Activated CD8-positive, alpha-beta memory T cell treated with anti-CD3 and anti-CD28 coated beads, Interleukin-2, amount 50 U/mL, for 4 hours (primary cell): Measurements from ENCODE around the gene CSRP1.
"Not testable (repeated sequence)": the region's sequence is repeated elsewhere in the genome, so short reads cannot be mapped to it uniquely, and the experiment has no call there.

Source experiments
- DNase-seq: peaks from one replicate; pipeline ENCODE4 v3.0.0-alpha.2; 2020

Gene CSRP1

DNA sequence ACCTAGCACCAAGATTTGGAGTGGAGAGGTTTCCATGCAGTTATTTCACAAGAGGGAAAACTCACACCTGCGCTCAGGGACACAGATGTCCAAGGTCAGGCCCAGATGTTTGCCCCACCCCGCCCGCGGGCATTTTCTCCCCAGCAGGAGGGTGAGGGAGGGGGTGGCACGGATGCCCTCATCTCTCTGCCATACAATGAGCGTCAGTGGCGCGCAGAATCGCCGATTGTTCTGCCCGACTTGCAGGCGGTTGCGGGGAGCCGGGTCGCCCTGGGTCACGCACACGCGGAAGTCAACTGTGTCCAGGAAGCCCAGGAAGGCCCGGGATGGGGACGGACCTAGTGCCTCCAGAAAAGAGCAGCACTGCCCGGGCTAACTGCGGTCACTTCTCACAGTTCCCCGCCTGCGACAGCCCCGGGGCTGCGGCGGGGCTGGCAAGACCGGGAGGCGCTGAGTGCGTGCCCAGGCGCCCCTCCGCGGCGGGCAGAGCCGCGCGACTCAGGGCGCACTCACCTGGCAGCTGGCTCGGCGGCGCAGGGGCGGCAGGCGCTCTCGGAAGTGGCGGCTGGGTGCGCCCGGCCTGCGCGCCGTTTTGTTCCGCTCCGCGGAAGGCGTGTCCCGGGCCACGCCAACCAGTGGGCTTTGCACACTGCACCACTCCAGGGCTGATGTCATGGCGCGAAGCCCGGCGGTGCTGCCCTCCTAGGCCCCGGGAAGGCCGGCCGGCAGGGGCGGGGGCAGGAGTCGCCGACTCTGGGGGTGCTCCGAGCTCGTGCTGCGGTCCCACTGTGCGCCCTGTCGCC lies at the start of gene CSRP1:
TSS of gene CSRP1 (minus strand) at position 567 of the 803 bp plus-strand sequence. CDS start 10,820 bp downstream, outside the sequence.
- DNase-seq, result peak; percentile 82

DNA sequence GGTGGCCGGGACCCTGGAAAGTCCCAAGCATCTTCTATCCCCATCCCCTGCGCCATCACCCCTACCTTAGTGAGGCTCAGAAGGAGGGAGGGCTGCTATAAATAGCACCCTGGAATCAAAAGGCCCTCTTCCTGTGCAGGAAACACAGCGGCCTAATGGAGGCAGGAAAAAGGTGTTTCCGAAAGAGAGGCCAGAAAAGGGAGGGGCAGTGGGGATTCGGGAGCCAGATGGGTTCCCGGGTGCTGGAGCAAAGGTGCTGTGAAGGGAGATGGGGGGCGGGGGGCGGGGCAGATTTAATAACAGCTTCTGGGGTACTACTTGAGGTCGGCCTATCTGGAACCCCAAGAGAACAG lies 48.6 kb upstream of the CSRP1 start:
- DNase-seq, result no peak

DNA sequence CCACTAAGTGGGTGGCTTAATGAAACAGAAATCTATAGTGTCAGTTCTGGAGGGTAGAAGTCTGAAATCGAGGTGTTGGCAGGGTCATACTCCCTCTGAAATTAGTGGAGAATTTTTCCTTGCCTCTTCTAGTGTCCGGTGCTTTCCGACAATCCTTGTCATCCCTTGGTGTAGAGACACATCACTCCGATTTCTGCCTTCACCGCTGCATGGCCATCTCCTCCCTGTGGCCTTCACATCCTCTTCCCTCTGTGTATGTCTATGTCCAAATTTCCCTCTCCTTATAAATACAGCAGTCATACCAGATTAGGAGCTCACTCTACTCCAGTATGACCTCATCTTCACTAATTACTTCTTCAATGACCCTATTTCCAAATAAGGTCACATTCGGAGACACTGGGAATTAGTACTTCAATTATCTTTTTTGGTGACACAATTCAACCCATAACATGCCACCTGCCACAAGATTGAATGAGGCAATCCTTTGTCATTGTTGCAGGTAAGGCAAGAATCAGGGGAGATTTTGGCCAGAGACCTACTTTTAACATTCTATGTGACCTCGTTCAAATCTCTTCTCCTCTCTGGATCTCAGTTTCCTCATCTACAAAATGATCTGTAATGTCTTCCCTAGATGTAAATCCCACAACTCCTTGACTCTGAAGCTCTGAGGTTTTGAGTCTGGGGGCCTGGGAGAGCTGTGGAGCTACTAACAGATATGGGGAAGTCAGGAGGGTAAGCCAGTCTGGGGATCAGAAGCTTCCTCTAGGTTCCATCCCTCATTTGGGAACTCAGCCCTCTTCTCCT lies 48.1 kb upstream of the CSRP1 start:
- no peak for DNase-seq

DNA sequence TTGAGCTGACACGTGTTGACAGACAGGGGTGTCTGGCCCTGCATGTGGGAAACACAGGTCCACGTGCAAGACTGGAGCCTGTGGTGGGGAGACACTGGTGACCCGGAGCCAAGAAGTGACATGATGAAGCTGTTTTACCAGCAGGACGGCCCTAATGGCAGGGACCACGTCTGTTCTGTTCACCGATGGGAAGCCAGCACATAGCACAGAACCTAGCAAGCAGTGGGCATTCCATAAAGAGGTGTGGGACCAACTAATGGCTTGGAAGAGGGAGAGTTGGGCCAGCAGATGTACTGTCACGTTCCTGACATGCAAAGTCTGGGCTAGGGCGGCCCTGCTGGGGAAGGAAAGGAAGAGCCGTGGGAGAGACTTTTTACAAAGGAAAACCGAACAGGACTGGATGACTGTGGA lies 47.3 kb upstream of the CSRP1 start:
- no peak for DNase-seq

DNA sequence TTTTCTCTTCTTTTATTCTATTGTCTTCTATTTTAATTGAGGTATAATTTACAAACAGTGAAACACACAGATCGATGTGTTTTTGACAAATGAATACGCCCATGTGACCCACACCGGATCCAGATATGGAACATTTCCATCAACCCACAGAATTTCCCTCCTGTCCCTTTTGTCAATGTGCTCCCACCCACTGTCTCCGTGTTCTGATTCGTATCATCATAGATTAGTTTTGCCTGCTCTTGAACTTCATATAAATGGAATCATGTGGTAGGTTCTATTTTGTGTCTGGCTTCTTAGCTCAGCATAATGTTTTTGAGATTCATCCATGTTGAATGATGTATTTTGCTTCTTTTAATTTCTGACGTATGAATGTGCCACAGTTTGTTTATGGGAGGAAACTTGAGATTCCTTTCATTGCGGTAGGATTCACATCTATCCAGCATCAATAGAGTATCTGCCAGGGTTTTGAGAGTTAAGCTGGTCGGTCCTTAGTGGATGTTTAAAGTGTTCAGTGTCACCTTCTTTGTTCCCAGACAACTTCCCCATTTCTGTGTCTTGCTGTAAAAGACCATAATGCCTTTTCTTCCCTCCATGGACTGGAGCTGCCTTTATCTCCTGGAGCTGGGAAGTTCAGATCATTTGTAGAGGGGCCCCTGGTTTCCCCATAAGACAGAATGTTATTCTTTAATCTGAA lies 46.7 kb upstream of the CSRP1 start:
- no peak for DNase-seq

DNA sequence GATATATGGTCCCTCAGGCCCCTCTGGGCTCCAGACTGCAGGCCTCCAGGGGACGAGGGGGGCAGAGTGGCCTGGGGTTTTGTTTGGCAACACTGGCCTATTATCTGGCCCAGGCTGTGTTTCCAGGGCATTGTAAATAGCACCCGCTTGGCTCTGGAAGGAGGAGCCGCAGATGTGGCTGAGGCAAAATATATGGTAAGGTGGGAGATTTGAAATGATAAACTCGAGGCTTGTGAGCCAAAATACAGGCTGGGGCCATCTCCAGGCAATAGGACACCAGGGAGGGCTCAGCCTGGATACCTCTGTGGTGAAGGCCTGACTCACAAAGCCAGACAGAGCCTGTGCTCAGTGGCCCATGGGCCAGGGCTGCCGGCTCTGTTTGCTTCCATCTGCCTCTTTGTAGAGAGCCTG lies 46.0 kb upstream of the CSRP1 start:
- no peak for DNase-seq

DNA sequence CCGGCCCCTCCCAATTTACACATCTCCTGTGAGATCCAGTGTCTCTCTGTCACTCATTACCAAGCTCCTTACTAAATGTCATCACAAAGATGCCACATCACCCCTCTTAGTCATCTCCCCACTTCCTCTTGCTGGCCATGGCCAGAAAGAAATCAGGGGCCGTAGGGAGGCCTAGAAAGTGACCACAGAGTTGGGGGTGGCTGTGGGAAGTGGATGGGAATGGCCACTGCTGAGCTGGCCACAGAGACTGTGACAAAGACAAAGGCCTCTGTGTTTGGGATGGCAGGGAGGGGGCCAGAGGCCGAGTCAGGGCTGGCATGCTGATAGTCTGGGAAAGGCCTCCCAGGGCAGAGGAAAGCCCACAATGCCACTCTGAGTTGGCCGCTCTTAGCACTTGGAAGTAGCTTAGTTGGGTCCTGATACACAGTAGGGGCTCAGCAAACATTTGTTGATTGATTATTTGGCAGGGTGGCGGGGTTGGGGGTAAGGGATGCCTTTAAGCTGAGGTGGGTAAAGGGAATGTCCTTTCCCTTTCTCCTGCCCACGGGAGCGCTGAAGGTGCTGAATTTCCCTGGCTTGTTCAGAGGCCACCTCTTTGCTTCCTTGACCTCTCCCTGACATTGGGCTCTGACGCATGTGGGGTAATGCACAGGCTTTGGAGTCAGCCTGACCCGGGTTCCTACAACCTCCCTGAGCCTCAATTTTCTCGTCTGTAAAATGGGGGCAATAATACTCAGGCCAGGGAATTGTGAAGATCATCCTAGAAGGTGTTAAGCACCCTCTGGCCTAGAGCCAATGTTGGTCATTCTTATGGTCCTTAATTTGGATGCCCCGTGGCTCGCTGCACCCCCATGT lies 45.2 kb upstream of the CSRP1 start:
- no peak for DNase-seq

DNA sequence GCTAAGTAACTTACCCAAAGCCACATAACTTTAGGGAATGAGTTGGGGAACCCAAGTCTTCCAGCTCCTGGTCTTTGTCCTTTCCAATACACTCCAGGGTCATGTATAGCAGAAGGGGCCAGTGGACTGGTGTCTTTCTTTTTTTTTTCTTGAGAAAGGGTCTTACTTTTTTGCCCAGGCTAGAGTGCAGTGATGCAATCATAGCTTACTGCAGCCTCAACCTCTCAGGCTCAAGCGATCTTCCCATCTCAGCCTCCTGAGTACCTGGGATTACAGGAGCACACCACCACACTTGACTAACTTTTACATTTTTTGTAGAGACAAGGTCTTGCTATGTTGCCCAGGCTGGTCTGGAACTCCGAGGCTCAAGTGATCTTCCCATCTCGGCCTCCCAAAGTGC lies 44.2 kb upstream of the CSRP1 start:
- no peak for DNase-seq

DNA sequence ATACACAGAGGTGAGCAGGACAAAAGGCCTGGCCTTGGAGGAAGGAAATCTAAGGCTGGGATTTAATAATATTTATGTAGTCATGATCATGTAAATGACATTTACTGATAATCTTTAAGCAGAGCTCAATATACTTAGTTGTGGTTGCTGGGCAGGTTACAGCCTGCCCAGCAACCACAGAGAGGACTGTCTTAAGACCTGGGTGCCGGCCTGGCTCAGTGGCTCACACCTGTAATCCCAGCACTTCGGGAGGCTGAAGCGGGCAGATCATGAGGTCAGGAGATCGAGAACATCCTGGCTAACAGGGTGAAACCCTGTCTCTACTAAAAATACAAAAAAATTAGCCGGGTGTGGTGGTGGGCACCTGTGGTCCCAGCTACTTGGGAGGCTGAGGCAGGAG lies 42.6 kb upstream of the CSRP1 start:
- DNase-seq, result not testable (repeated sequence)

DNA sequence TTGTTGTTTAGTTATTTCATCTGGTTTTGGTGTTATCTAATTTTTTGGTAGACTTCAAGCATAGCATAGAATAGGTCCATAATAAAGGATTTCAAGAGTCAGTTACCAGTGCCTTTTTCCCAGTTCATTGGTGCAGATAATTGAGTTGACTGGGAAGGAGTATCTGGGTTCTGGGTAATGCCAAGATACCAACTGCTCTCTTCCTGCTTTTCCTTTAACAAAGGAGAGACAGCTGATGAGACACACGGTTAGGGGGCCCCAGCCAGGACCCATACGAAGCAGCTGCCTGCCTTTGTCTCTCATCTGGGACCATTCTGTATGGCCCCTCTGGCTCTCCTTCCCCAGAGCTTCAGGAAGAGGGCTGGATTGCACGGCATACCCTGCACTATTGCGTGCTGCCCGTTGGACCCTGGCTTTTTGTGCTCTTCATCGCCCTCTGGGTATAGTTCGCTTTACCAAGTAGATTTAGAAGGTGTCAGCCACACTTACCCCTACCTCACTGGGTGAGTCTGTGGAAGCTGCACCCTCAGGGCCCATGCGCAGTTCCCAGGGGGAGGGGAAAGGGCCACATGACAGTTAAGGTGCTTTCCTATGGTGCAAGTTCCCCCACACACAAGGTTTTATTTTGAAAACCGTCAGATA lies 39.0 kb upstream of the CSRP1 start:
- DNase-seq, result no peak

DNA sequence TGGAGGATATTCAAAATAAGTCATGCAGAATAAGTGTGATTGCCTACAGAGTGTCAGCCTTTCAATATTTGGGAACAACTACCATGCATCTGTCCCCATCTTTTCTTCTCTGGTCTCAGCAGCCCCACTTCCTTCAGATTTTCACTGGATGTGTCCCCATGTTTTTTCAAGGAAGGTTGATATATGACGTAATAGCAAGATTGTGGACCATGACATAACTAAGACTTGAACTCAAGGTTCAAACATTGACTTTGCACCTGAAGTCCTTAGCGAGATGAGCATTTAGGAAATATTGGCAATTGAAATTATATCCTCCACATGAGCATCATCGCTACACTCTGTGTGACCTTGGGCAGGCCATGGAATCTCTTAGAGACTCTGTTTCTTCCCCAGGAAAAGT lies 37.8 kb upstream of the CSRP1 start:
- no peak for DNase-seq

DNA sequence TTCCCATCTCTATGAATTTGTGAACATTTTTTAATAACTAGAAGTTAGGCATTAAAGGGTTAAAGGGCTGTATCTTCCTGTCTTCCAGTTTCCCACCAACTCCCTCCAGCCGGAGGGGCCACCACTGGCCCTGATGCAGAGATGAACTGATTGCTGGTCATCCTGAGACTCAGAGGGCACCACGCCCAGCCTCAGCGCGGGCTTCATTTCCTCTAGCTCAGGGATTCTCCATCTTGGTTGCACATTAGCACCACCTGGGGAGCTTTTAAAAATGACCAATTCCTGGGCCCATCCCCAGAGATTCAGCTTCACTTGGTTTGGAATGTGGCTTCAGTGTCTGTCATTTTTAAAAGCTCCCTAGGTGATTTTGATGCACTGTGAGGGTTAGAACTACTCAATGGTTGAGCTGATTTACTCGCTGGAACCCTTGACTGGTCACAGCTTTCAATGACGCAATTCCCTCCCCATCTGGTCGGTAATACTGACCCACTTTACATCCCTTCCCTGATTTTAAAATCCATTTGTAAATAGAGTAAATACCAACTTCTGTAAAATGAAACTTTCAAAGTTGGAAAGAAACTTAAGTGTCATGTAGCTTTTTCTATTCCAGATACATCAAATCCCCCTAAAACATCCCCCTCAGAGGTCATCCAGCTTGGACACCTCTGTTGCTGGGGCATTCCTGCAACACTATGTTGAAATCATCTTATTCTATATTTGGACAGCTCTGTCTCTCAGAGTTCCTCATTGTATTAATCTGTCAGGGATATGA lies 37.1 kb upstream of the CSRP1 start:
- DNase-seq, result no peak

DNA sequence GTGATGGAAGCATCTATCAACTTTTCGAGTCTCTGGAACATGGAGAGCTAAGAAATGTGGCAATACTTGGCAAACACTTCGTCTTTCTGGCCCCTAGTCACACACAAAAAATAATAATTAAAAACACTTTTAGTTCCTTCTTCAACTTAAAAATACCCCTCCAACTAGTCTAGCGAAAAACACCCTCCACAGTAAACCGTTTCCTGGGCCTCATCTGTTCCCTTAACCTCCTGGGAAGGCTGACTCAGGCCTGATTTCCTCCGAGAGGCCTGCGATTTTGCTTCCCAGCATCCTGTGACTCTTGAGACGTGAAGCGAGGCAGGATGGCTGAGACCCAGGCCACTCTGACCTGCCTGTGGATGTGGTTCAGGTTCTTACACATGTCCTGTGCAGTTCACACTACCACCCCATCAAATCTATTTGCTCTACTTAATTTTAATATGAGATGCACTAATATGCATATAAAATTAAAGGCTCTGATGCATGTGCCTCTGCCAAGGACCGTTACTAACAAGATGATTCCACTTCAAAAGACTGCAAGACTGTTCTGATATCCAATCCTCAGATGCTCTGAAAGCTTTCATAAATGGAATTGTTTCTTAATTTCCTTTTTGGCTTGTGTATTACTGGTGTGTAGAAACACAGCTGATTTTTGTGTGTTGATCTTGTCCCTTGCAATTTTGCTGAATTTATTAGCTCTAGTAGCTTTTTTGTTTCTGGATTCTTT lies 35.5 kb upstream of the CSRP1 start:
- no peak for DNase-seq

DNA sequence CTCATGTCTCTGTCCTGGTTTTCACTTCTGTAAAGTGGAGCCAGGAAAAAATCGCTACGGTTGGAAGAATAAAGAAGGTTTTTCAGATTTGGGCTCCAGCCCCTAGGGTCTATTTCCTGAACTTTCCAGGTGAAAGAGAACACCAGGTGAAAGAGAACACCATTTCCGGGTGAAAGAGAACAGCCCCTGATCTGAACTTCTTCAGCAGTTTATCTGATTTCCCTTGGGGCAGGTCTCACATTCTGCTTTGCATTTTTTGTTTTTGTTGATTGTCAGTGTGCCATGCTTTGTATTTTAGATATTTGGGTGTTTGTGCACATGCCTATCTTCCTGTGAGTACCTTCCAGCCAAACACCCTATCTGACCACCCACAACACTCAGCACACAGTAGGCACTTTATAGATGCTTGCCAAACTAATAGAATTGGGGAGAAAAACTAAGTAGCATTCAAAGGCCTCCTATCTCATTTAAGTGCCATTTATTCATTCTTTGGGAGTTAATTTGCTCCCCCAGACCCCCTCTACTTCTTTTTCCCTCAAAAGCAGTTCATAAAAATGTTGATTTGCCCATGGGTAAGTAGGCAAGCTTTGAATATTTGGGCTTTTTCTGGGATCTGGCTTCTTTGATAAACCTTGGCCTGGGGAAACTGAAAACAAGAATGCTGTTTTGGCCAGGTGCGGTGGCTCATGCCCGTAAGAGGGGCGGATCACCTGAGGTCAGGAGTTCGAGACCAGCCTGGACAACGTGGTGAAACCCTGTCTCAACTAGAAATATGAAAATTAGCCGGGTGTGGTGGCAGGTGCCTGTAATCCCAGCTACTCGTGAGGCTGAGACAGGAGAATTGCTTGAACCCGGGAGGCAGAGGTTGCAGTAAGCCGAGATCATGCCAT lies 34.2 kb upstream of the CSRP1 start:
- no peak for DNase-seq

DNA sequence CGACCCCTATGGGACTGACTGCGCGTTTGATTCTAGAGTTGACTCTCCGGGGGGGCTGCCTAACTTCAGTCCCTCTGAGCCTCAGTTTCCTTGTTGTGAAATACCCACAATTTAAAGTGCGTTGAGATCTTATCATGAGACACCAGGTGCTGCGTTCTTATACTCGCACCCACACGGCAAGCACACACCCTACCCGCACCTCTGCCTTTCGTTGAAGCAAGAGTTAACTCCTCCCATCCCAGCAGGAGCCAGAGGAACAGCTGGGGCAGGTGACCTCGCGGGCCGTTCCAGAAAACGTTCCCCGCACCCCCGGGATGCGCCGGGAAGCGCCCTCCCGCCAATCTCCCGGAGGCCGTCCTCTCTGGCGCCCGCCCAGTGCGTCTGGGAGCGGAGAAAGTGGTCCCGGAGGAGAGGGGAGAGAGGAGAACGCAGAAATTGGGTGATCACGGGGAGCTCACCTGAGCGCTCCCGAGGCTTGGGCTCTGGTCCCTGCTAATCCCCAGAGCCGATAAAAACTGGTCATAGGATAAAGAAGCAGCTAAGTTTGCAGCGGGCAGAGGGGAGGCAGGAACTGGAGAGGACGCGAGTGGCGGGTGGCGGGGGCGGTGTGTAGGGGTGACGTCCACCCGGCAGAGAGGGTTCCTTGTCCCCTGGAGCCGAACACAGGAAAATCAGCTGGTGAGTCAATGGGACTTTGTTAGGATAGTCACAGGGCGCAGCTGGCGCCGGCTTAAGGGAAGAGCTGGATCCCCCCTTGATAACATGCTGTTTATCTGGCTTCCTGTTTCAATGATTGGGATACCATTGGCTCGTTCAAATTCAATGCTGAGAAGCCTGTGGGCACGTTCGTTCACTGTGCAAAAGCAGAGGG lies 32.9 kb upstream of the CSRP1 start:
- DNase-seq, result no peak

DNA sequence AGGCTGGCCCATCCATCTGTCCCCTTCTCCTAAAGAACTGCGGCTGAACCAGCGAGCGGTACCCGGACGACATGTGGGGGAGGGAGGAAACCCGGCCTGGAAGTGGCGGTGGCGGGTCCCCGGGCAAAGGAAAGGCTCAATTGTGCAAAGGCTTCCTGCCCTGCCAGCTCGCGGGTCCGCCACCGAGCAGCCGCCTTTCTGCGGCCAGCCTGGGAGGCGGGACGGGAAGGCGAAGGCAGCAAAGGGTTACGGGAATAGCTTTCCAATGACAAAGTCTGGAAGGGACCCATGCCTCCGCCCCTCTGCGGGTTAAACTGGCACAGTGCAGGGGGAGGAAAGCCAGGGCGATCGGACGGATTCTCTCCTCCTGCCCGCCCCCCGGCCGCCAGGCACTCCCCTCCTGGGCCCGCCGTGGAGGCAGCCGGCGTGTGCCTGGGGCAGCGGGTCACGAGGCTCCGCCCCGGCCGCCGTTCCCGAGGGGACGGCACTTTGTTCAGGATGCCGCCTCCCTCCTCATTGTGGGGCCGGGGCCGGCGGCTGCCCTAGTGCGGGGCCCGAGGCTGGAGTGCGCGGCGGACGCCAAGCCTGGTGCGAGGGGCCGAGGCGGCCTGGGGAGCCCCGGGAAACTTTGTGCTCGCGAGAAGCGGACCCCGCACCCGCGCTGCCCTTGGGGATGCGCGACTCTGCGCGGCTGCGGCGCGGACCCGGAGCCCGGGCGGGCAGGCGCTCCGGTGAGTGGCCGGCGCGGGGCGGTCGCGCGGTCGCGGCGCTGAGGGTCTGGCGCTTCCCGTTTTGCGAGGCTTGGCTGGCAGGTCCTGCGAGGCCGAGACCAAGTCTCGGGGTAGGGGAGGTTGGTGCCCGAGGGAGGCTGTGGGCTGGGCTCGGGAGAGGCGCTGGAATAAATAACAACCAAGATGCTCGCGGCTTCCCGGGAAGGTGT lies 32.0 kb upstream of the CSRP1 start, which contains the start of gene NAV1:
TSS of gene NAV1 (plus strand) at position 516 of the 940 bp plus-strand sequence. CDS start 83,758 bp downstream, outside the sequence.
- no peak for DNase-seq
